ENCODE measurements around the gene G2E3. TPM values are rescaled to one million over a fixed set of nuclear protein-coding genes. Genes with fewer than 3 reads are reported as not detected.

G2E3 gene
- total RNA-seq, 2 donors from 2014 or later = 44.8 to 80.1 TPM

DNA sequence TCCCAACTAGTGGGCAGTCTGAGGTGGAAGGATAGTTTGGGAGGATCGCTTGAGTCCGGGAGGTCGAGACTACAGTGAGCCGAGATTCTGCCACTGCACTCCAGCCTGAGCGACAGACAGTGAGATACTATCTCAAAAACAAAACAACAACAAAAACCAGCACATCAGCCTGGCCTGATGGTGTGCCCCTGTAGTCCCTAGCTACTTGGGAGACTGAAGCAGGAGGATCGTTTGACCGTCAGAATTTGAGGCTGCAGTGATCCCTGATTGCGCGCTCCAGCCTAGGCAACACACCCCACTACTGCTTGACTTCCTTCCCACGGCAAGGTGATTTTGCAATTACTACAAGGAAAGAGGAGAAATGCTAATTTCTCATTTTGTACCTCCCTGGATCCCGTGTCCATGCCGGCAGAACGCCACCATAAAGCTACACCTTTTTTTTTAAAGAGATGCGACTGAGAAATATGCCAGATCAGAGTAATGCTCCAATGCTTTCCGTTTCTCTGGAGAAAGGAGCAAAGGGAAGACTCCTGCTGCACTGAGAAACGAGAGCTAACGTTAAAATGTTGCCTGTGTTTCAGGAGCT lies 62.5 kb downstream of the G2E3 start:
- H3K9ac ChIP-seq (ENCODE audit: extremely low read depth, low read length, poor library complexity, severe bottlenecking) = peak overlapping the region; percentile 97
- H3K4me3 Mint-ChIP-seq = peak overlapping the region; percentile 92
- peak; percentile 61 for DNase-seq
- H3K4me3 ChIP-seq (ENCODE audit: low read length) = peak overlapping the region; percentile 92
- TF ChIP-seq, protein P1, sequence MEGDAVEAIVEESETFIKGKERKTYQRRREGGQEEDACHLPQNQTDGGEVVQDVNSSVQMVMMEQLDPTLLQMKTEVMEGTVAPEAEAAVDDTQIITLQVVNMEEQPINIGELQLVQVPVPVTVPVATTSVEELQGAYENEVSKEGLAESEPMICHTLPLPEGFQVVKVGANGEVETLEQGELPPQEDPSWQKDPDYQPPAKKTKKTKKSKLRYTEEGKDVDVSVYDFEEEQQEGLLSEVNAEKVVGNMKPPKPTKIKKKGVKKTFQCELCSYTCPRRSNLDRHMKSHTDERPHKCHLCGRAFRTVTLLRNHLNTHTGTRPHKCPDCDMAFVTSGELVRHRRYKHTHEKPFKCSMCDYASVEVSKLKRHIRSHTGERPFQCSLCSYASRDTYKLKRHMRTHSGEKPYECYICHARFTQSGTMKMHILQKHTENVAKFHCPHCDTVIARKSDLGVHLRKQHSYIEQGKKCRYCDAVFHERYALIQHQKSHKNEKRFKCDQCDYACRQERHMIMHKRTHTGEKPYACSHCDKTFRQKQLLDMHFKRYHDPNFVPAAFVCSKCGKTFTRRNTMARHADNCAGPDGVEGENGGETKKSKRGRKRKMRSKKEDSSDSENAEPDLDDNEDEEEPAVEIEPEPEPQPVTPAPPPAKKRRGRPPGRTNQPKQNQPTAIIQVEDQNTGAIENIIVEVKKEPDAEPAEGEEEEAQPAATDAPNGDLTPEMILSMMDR (conservative IDR thresholded peaks at IDR 0.05) = no peak
- peaks cover 22% of the 10 kb centered on the region for H3K36me3 ChIP-seq (ENCODE audit: control insufficient read depth, insufficient read depth, low read length)
- no peaks in the 10 kb centered on the region for H3K9me3 Mint-ChIP-seq
- H3K27ac ChIP-seq (ENCODE audit: low read depth, low read length) = no peak overlapping the region
- no peaks in the 10 kb centered on the region for H3K9me3 ChIP-seq (ENCODE audit: control insufficient read depth, low read length)
- H3K27ac Mint-ChIP-seq = peak overlapping the region; percentile 99
- H3K4me1 ChIP-seq (ENCODE audit: control insufficient read depth, insufficient read depth, low read length) = no peaks in the 10 kb centered on the region
- H3K4me1 Mint-ChIP-seq = peaks cover 16% of the 10 kb centered on the region
- H3K36me3 Mint-ChIP-seq (ENCODE audit: low read depth) = peaks cover 1% of the 10 kb centered on the region
- H3K27me3 ChIP-seq (ENCODE audit: control insufficient read depth, insufficient read depth, low read length, poor library complexity, severe bottlenecking) = no peaks in the 10 kb centered on the region
- WGBS, 2 experiments (ENCODE audit: insufficient coverage in 1 of 2, insufficient read length in 1 of 2) = 68 to 74% methylated on average over 7 to 17 of the region's 17 CpGs
- no peaks in the 10 kb centered on the region for H3K27me3 Mint-ChIP-seq (ENCODE audit: insufficient read depth)

DNA sequence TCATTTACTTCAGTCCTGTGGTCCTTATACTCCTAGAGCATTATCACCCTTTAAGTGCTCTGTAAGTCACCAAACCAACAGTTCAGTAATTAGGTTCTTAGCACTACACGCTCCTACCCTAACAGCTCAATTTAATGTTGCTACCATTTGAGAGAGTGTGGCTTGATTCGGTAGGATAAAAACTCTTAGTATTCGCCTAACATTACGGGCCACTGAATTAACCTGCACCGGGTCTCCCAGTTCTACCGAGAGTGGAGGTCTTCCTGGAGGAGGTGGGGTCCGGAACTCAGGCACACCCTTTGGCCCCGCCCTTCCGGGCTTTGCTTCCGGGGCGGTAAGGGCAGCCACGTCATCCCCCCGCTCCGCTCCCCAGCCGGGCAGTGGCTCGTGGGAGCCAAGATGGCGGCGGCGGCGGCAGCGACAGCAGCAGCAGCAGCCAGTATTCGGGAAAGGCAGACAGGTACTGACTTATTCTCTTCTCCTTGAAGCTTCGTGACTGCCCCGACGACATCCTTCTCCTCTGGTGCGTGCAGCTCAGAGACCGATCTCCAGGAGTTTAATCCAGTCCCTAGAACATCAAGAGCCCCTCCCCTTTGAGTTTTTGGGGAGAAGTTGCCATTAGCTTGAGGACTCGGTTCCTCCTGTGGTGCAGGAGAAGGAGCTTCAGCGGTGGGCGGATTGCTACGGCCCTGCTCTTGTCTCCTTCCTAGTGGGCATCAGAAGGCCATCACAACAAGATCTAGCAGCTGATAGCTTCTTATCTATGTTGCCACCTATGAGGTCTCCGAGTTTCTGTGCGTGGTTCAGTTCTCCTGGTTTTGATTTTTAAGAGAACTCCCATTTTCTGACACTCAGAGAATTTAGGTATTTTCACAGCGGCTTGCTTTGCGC lies 63.2 kb downstream of the G2E3 start, which contains the start of gene SCFD1:
Gene SCFD1 (plus strand): TSS at position 380 of the 891 bp plus-strand sequence. CDS start 20 bp downstream, at position 400.
- Histone ChIP-seq H3K27ac (ENCODE audit: low read depth, low read length) (peak within 1 kb of the TSS; percentile 95), H3K9ac (ENCODE audit: extremely low read depth, low read length, poor library complexity, severe bottlenecking) (peak within 1 kb of the TSS; percentile 97), H3K4me3 (ENCODE audit: low read length) (peak within 1 kb of the TSS; percentile 92), H3K36me3 (ENCODE audit: control insufficient read depth, insufficient read depth, low read length) (peaks cover 21% of the 10 kb centered on the region), H3K9me3 (ENCODE audit: control insufficient read depth, low read length) (no peaks in the 10 kb centered on the region), H3K27me3 (ENCODE audit: control insufficient read depth, insufficient read depth, low read length, poor library complexity, severe bottlenecking) (no peaks in the 10 kb centered on the region), H3K4me1 (ENCODE audit: control insufficient read depth, insufficient read depth, low read length) (no peaks in the 10 kb centered on the region)
- WGBS, 2 experiments (ENCODE audit: insufficient coverage in 1 of 2, insufficient read length in 1 of 2) = 0% methylated on average over 14 to 35 of the region's 35 CpGs
- H3K9me3 Mint-ChIP-seq = no peaks in the 10 kb centered on the region
- TF ChIP-seq, protein P1 (conservative IDR thresholded peaks at IDR 0.05) = no peak
- peak; percentile 98 for DNase-seq
- H3K4me1 Mint-ChIP-seq = peaks cover 16% of the 10 kb centered on the region
- H3K4me3 Mint-ChIP-seq = peak within 1 kb of the TSS; percentile 92
- H3K27me3 Mint-ChIP-seq (ENCODE audit: insufficient read depth) = no peaks in the 10 kb centered on the region
- peaks cover 4% of the 10 kb centered on the region for H3K36me3 Mint-ChIP-seq (ENCODE audit: low read depth)
- peak within 1 kb of the TSS; percentile 99 for H3K27ac Mint-ChIP-seq

DNA sequence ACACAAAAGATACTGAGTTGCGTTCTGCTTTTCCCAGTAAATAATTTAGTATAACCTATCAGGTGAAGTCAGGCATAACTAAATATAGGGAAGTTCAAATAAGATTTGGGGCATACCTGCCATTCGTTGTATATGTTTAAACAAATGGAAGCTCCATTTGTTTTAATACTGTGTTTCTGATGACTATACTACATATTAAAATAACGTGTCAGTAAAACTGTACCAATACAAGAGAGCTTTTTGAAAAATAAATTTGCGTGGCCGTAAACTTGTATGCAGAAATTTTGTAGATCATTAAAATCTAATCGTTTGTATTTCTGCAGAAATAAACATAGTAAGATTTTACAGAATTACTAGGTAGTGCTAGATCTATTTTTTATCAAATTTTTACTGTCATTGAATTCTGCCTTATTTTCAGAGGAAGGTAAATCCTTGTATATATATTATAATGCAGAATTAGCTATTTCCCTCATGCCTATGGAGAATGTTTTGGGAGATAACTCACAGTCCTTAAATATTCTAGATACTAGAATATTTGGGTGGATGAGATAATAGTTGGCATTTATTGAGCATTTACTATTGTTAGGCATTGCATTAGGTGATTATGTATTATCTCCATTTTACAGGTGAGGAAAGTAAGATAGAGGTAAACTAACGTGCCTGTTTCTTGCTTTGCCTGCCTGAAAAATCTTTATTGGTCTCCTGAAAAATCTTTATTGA lies 64.6 kb downstream of the G2E3 start:
- TF ChIP-seq, protein P1 (conservative IDR thresholded peaks at IDR 0.05) = no peak
- Mint-ChIP-seq H3K4me3 (peak overlapping the region; percentile 92), H3K27me3 (ENCODE audit: insufficient read depth) (no peaks in the 10 kb centered on the region), H3K4me1 (peaks cover 16% of the 10 kb centered on the region), H3K36me3 (ENCODE audit: low read depth) (peaks cover 11% of the 10 kb centered on the region), H3K9me3 (no peaks in the 10 kb centered on the region), H3K27ac (no peak overlapping the region)
- Histone ChIP-seq H3K27me3 (ENCODE audit: control insufficient read depth, insufficient read depth, low read length, poor library complexity, severe bottlenecking) (no peaks in the 10 kb centered on the region), H3K4me1 (ENCODE audit: control insufficient read depth, insufficient read depth, low read length) (no peaks in the 10 kb centered on the region), H3K36me3 (ENCODE audit: control insufficient read depth, insufficient read depth, low read length) (peaks cover 31% of the 10 kb centered on the region), H3K27ac (ENCODE audit: low read depth, low read length) (no peak overlapping the region), H3K4me3 (ENCODE audit: low read length) (peak overlapping the region; percentile 92), H3K9me3 (ENCODE audit: control insufficient read depth, low read length) (no peaks in the 10 kb centered on the region), H3K9ac (ENCODE audit: extremely low read depth, low read length, poor library complexity, severe bottlenecking) (peak overlapping the region; percentile 97)
- 81 to 96% methylated on average over 5 to 6 of the region's 7 CpGs for WGBS, 2 experiments (ENCODE audit: insufficient coverage in 1 of 2, insufficient read length in 1 of 2)
- DNase-seq = no peak

All from endodermal cell (in vitro differentiated cells).